Sigmoid colon (tissue), 4 donors: ENCODE measurements around the gene WWC1.

Source experiments
- EP300 ChIP-seq, 4 donors: sonication (generic); formaldehyde crosslinking; IDR thresholded peaks; one replicate each; pipeline ENCODE4 v1.6.1; 2017; ENCODE audit warnings: antibody characterized with exemption in 4 of 4
- POLR2AphosphoS5 ChIP-seq, 4 donors: sonication (generic); formaldehyde crosslinking; IDR thresholded peaks; one replicate each; pipeline ENCODE4 v1.6.1; 2017; ENCODE audit warnings: antibody characterized with exemption in 4 of 4
- TF ChIP-seq, protein P1 (sequence below), 4 experiments: fragments of 450-650 bp in 3 of 4; fragments of 200-600 bp in 1 of 4; IDR thresholded peaks; one replicate each; pipeline ENCODE4 v1.5.1; 2016 to 2019; ENCODE audit warnings: antibody characterized with exemption in 4 of 4, mild to moderate bottlenecking in 3 of 4, moderate library complexity in 2 of 4

GRCh38 chr5:168401880-168402279 lies 110.4 kb downstream of the WWC1 start:
- TF ChIP-seq, protein P1, sequence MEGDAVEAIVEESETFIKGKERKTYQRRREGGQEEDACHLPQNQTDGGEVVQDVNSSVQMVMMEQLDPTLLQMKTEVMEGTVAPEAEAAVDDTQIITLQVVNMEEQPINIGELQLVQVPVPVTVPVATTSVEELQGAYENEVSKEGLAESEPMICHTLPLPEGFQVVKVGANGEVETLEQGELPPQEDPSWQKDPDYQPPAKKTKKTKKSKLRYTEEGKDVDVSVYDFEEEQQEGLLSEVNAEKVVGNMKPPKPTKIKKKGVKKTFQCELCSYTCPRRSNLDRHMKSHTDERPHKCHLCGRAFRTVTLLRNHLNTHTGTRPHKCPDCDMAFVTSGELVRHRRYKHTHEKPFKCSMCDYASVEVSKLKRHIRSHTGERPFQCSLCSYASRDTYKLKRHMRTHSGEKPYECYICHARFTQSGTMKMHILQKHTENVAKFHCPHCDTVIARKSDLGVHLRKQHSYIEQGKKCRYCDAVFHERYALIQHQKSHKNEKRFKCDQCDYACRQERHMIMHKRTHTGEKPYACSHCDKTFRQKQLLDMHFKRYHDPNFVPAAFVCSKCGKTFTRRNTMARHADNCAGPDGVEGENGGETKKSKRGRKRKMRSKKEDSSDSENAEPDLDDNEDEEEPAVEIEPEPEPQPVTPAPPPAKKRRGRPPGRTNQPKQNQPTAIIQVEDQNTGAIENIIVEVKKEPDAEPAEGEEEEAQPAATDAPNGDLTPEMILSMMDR (IDR thresholded peaks at IDR 0.05) = no peak
- TF ChIP-seq POLR2AphosphoS5 (IDR thresholded peaks at IDR 0.05) (no peak), EP300 (IDR thresholded peaks at IDR 0.05) (no peak)
